ENCODE measurements around the gene SUMF2.

The SUMF2 gene

DNA sequence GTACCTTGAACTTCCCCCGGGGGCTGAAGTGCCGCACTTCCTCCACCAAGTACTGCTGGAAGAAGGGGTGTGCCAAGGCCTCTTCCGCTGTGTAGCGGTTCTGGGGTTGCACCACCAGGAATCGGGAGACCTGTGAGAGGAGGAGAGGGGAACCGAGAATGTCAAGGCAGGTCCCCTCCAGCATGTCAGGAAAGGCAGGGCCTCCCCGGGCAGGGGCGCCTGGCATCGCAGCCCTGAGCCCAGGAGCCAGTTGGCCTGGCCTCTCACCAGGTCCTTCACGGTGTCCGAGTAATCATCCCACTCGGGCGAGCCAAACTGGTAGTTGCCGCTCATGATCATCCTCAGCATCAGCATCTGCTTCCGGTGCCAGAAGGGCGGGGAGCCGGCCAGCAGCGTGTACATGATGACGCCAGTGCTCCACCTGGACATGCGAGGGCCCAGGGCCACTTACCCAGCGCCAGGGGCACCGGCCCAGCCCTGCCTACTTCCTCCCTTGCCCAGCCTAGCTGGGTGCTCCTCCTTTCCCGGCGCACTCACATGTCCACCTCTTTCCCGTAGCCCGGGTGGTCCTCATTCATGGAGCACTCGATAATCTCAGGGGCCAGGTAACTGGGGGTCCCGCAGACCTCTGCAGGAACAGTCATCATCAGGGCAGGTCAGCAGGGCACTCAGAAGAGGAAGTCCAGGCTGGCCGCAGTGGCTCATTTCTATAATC lies 17.7 kb downstream of the SUMF2 start:
- H3K4me2 ChIP-seq (ENCODE audit: low read length), result no peak overlapping the region
- H3K27me3 ChIP-seq (ENCODE audit: low read depth, low read length), result no peaks in the 10 kb centered on the region
- peaks cover 21% of the 10 kb centered on the region for H3K36me3 ChIP-seq (replicated peaks; ENCODE audit: low read depth, low read length)
- no peak overlapping the region for H3K27ac ChIP-seq (ENCODE audit: low read length)
- H3K4me1 ChIP-seq (ENCODE audit: low read length), result no peaks in the 10 kb centered on the region
- H3K4me3 ChIP-seq (ENCODE audit: low read length), result no peak overlapping the region
- TF ChIP-seq EZH2phosphoT487 (IDR thresholded peaks at IDR 0.05; ENCODE audit: low read depth), result no peak
- TF ChIP-seq, protein P1, sequence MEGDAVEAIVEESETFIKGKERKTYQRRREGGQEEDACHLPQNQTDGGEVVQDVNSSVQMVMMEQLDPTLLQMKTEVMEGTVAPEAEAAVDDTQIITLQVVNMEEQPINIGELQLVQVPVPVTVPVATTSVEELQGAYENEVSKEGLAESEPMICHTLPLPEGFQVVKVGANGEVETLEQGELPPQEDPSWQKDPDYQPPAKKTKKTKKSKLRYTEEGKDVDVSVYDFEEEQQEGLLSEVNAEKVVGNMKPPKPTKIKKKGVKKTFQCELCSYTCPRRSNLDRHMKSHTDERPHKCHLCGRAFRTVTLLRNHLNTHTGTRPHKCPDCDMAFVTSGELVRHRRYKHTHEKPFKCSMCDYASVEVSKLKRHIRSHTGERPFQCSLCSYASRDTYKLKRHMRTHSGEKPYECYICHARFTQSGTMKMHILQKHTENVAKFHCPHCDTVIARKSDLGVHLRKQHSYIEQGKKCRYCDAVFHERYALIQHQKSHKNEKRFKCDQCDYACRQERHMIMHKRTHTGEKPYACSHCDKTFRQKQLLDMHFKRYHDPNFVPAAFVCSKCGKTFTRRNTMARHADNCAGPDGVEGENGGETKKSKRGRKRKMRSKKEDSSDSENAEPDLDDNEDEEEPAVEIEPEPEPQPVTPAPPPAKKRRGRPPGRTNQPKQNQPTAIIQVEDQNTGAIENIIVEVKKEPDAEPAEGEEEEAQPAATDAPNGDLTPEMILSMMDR (IDR thresholded peaks at IDR 0.05; ENCODE audit: low read depth, low read length), result no peak
- no peaks in the 10 kb centered on the region for H3K79me2 ChIP-seq (ENCODE audit: low read length)
- no peaks in the 10 kb centered on the region for H4K20me1 ChIP-seq (ENCODE audit: insufficient read depth, low read length)
- no peak overlapping the region for H3K9ac ChIP-seq (ENCODE audit: low read length)
- H2AFZ ChIP-seq (ENCODE audit: low read depth, low read length), result no peak overlapping the region
- no peaks in the 10 kb centered on the region for H3K9me3 ChIP-seq (ENCODE audit: insufficient read depth, low read length)

DNA sequence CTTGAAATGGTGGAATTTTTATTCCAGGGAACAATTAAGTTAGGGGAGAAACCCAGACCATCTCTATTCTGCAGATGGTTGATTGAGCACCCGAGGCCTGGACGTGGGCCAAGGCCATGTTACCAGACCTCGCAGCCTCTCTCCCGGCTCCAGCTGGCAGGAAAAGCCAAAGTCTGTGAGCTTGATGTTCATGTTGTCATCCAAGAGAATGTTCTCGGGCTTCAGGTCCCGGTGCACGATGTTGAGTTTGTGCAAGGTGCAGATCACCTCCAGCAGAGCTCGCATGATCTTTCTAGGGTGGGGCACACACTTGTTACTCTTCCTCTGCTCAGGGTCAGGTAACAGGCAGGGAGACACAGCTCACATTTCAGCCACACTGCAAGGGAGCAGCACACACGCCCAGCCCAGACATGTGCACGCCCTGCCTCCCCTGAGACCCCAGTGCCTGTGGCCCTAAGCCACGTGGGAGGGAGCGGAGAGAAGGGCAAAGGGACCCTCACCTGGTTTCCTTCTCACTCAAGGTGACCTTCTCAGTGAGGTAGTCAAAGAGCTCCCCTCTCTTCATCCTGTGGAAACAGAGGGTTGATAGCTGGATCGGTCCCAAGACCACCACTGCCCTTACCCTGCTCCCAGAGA lies 19.2 kb downstream of the SUMF2 start:
- no peak overlapping the region for H3K27ac ChIP-seq (ENCODE audit: low read length)
- H2AFZ ChIP-seq (ENCODE audit: low read depth, low read length), result no peak overlapping the region
- no peaks in the 10 kb centered on the region for H3K79me2 ChIP-seq (ENCODE audit: low read length)
- H3K4me2 ChIP-seq (ENCODE audit: low read length), result no peak overlapping the region
- no peaks in the 10 kb centered on the region for H4K20me1 ChIP-seq (ENCODE audit: insufficient read depth, low read length)
- no peak overlapping the region for H3K4me3 ChIP-seq (ENCODE audit: low read length)
- no peaks in the 10 kb centered on the region for H3K27me3 ChIP-seq (ENCODE audit: low read depth, low read length)
- no peaks in the 10 kb centered on the region for H3K9me3 ChIP-seq (ENCODE audit: insufficient read depth, low read length)
- H3K9ac ChIP-seq (ENCODE audit: low read length), result no peak overlapping the region
- TF ChIP-seq EZH2phosphoT487 (IDR thresholded peaks at IDR 0.05; ENCODE audit: low read depth), result no peak
- H3K36me3 ChIP-seq (replicated peaks; ENCODE audit: low read depth, low read length), result peaks cover 14% of the 10 kb centered on the region
- H3K4me1 ChIP-seq (ENCODE audit: low read length), result no peaks in the 10 kb centered on the region

DNA sequence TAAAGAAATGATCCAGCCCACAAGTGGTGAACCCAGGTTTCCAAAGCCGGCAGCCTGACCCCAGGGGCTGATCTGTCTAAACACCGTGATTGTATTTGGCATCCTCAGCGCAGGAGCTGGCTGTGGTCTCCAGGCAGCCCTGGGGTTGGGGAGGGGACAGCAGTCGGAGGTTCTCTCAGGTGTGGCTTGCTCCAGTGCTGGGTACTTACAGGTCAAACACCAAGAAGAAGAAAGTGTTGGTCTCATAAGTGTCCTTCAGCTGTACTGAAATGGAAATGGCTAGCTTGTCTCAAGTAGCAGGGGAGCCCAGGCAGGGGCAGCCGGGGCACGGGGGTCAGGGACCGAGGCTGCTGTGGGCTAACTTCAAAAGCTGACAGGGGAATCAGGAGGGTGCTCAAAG lies 22.7 kb downstream of the SUMF2 start:
- no peak overlapping the region for H3K9ac ChIP-seq (ENCODE audit: low read length)
- no peak for TF ChIP-seq EZH2phosphoT487 (IDR thresholded peaks at IDR 0.05; ENCODE audit: low read depth)
- TF ChIP-seq, protein P1 (IDR thresholded peaks at IDR 0.05; ENCODE audit: low read depth, low read length), result no peak
- no peak overlapping the region for H3K27ac ChIP-seq (ENCODE audit: low read length)
- no peaks in the 10 kb centered on the region for H3K27me3 ChIP-seq (ENCODE audit: low read depth, low read length)
- H3K4me2 ChIP-seq (ENCODE audit: low read length), result no peak overlapping the region
- no peak overlapping the region for H2AFZ ChIP-seq (ENCODE audit: low read depth, low read length)
- H3K36me3 ChIP-seq (replicated peaks; ENCODE audit: low read depth, low read length), result no peaks in the 10 kb centered on the region
- H3K9me3 ChIP-seq (ENCODE audit: insufficient read depth, low read length), result no peaks in the 10 kb centered on the region
- H3K4me3 ChIP-seq (ENCODE audit: low read length), result no peak overlapping the region
- H3K79me2 ChIP-seq (ENCODE audit: low read length), result no peaks in the 10 kb centered on the region
- H4K20me1 ChIP-seq (ENCODE audit: insufficient read depth, low read length), result no peaks in the 10 kb centered on the region
- H3K4me1 ChIP-seq (ENCODE audit: low read length), result no peaks in the 10 kb centered on the region

DNA sequence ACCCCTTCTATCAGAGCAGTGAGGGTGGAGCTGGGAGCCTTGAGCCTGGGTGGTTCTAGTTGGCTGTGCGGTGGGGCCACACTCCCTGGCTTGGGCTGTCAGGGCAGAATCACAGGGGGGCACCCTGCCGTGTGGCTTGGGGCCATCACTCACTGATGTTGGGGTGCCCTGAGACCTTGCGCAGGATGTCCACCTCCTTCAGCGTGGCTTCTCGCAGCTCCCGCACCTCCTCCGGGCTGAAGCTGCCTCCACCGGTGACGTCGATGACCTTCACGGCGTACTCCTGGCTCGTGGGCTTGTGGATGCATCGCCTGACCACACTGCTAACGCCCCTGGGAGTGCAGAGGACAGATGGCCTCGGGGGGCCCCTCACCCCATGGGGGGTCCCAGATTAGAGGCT lies 23.4 kb downstream of the SUMF2 start:
- H3K9me3 ChIP-seq (ENCODE audit: insufficient read depth, low read length), result no peaks in the 10 kb centered on the region
- H3K36me3 ChIP-seq (replicated peaks; ENCODE audit: low read depth, low read length), result no peaks in the 10 kb centered on the region
- H2AFZ ChIP-seq (ENCODE audit: low read depth, low read length), result no peak overlapping the region
- H3K4me3 ChIP-seq (ENCODE audit: low read length), result no peak overlapping the region
- TF ChIP-seq, protein P1 (IDR thresholded peaks at IDR 0.05; ENCODE audit: low read depth, low read length), result no peak
- no peak for TF ChIP-seq EZH2phosphoT487 (IDR thresholded peaks at IDR 0.05; ENCODE audit: low read depth)
- no peaks in the 10 kb centered on the region for H3K4me1 ChIP-seq (ENCODE audit: low read length)
- no peaks in the 10 kb centered on the region for H4K20me1 ChIP-seq (ENCODE audit: insufficient read depth, low read length)
- no peaks in the 10 kb centered on the region for H3K79me2 ChIP-seq (ENCODE audit: low read length)
- H3K27me3 ChIP-seq (ENCODE audit: low read depth, low read length), result no peaks in the 10 kb centered on the region
- H3K27ac ChIP-seq (ENCODE audit: low read length), result no peak overlapping the region
- no peak overlapping the region for H3K9ac ChIP-seq (ENCODE audit: low read length)
- no peak overlapping the region for H3K4me2 ChIP-seq (ENCODE audit: low read length)

Data from OCI-LY3 (cell line).